Measurements from ENCODE around the gene HEMGN.
A peak's percentile ranks its signal among the peaks of the same experiment; 100 is the strongest.
"Not testable (repeated sequence)": the region's sequence is repeated elsewhere in the genome, so short reads cannot be mapped to it uniquely, and the experiment has no call there.

HEMGN gene

DNA sequence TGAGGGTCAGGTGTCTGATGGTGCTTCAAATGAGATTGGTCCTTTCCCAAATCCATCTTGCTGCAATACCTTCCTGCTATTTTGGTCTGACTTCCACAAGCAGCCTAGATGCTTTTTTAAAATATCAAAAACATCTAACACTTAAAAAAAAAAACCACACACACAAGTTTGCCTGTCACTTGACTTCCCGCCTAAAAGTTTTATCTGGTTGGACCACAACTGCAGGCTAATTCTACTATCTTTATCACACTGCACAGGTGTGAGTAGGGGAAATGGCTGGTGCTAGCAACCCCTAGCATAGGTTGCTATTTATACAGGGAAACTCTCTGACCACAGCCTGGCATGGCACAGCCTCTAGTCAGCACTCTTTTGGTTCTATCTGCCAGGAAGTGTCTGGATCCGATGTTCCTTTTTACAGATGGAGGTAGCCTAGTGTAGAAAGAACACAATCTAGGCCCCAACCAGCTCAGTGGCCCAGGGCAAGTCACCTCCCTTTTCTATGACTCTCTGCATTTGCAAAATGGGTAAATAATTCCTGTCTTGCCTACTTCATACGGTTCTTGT is at the start of gene HEMGN:
HEMGN (minus strand) TSS at position 92 of the 564 bp plus-strand sequence; CDS start at position 56, 36 bp downstream.
- no peak for DNase-seq

DNA sequence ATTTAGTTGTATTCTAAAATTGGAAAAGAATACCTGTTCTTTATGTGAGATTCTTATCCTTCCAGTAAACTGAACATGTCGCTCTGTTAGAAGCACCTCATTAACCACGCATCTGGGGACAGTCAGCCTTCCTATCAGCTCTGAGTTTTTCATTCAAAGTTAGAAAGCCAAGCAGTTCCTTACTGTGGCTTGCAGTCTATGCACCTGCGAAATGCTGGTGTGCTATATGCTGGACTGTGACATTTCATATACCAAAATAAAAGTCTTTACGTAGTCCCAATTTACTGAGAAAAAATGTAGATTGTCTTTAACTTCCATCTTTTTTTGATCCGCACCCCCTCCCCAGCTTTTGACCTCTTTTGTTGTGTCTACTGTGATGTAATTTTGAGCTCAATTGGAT is 49.5 kb upstream of the HEMGN start:
- no peak for DNase-seq

GRCh38 chr9:97985058-97985861 is 47.3 kb upstream of the HEMGN start:
- no peak for DNase-seq

- DNase-seq: peak; percentile 72
These were observed 46.5 kb upstream of the HEMGN start for GRCh38 chr9:97984188-97985057.

DNA sequence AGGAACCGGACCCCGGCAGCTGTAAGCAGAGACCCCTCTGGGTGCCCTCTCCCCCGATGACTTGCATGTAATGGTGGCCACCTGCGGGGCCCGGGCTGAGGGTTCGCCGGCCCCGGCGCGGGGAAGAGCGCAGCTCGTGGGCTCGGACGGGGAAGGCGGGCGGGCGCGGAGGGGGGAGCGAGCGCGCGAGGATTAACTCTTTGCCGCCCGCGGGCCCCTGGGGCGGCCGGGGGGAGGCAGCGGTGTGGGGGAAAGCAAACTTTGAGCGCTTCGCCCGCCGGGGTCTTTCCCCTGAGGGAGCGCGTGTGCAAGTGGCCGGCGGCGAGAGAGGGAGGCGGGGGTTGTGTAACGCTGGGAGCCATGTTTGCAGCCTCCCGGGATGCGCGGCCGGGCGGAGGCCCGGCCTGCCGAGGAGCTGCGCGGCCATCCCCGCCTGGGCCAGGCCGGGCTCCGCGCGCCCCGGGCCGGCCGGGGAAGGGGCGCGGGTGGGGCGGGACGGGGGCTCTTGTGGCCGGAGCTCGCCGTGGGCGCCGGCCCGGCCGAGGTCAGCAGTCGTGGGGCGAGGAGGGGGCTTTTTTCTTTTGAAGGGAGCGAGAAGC is 45.7 kb upstream of the HEMGN start:
- peak; percentile 18 for DNase-seq

DNA sequence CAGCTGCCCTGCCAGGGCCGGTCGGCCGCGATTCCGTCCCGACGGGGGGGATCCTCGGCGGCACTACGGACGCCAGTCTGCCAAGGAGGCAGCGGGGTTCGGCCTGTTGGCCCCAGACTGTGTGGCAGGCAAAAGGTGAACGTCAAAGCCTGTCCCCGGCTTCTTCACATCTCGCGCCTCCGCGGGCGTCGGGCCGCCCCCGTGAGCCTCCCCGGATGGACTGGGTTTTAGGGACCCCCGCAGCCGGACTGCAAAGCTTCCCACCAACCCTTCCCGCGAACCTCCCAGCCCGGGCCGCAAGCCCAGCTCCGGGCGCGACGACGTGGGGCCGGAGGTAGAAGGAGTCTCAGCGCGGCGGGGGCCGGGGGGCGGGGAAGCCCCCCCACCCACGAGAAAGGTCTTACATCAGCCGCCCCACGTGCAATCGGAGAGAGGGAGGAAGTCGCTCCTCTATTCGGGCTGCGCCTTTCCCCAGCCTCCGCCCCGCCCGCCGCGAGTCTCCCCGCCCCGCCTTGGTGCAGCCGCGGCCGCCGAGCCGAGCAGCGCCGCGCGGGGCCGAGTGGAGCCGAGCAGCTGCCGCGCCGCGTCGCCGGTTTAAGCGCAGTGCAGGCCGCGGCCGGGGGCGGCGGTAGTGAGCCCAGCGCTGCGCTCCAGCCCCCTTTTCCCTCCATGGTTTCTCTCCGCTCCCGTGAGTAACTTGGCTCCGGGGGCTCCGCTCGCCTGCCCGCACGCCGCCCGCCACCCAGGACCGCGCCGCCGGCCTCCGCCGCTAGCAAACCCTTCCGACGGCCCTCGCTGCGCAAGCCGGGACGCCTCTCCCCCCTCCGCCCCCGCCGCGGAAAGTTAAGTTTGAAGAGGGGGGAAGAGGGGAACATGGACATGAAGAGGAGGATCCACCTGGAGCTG is 45.0 kb upstream of the HEMGN start, which contains the start of gene ANP32B:
ANP32B (plus strand) TSS at position 659 of the 906 bp plus-strand sequence; CDS start at position 874, 215 bp downstream.
- DNase-seq: peak; percentile 84

DNA sequence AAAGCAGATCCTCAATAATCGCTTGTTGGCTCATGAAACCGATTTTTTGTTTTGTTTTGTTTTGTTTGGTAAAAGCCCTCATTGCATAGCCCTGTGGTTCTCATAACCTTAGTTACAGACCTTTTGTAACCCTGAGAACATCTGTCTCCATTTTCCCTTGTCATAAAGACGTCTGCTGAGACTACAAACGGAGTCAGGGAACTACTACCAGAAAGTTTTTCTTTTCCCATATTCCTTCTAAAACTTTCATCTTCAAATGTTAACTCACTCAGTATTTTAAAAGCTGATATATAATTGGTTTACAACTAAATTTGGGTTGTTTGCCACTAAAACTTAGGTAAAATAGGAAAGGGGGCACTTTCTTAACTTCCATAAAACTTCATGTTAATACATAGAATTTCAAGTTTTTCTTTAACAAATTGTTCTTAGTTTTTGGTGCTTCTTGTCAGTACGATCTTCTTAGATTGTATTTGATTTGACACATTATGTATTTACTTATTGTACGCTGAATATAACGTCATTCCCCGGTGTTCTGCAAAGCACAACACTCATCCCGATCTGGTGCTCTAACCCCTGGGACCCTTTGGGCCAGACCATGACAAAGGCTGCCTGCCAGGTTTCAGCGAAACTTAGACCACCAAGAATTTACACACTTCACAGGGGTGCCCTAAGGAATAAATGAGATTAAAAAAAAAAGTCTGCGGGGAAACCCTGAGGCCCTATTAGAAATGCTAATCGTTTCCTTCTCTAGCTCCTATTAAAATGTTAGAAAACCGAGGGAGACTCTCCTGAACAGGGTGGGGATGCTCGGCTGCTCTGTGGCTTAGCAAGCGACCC is 44.1 kb upstream of the HEMGN start:
- DNase-seq: no peak

DNA sequence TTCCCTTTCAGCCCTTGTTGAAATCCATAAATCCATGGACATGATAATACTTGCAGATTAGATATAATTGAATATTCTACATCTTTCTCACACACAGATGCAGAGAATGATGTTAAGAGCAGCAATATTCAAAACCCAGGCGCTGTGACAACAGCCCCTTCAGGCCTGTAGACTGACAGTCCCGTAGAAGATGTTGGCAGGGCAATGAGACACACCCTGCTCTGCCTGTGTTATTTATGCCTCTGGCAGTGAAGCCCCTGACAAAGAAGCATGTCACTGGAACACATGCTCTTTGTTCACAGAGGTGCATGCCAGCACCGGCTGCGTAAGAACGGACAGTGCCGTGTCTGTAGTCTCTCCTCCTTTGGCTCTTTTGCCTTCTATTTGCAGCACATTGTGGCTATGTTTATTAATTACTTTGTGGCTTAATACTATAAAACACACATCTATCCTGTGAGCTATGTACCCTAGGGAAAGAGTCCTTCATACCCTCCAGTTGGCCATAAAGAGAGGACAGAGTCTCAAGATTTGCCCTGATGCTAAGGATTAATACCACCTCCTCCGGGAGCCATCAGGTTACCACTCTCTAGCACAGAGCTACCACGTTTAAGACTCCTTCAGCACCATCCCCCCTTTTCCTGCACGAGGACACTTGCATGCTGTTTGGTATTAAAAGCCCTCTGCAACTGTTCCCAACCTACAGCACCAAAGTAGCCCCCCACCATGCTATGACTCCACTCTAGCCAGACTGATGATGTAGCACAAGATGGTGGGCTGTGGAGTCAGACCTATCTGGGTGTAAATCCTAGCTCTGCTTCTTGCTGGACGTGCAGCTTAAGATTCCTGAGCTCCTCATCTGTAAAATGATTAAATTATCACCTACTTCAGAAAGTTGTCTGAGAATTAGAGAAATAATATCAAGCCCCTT is 43.2 kb upstream of the HEMGN start:
- no peak for DNase-seq

DNA sequence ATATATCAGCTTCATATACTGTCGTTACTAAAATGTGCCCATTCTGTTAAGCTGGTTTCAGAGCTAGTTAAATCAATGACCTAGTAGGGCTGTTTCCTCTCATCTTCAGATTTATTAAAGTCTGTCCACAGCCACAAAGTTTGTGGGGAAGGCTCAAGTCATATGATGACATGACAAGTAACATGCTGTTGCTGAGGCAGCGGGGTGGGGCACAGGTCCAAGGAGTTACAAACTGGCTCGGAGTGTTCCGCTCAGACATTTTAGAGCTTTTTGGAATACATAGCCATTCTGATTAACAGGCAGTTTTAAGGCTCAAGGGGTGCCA is 42.5 kb upstream of the HEMGN start:
- DNase-seq: no peak

GRCh38 chr9:97979788-97980478 is 42.0 kb upstream of the HEMGN start:
- no peak for DNase-seq

DNA sequence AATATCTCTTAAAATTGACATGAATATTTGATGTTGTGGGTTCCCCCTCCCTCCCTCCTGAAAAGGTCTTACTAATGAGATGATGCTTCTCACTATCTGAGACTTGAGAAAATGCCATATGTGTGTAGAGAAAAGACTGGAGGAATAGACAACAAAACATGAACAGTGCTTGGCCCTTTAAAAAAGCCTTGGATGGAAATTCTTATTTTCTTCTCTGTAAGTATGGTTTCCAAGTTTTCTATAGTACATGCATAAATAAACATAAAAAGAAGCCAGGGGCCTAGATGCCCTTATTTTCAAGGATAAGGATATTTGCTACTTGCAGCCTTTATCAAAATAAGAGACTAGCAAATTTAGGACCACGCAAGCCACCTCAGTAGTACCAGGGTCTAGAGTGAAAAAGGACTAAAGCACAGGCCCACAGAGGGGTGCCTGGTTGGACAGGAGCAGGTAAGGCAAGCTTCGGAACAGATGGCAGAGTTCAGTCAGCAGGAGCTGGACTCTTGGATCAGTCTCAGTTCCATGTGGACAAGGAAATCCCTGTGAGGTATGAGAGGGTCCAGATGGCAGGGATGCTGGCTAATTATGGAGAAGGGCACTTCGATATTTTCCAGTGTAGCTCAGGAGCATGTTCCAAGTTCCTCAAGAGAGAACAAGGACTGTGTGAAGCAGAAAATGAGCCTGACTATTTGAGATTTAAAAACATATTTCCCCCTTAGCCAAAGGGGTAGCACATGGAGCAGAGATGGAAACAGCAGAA is 40.6 kb upstream of the HEMGN start:
- DNase-seq: no peak

GRCh38 chr9:97976633-97977032 is 38.7 kb upstream of the HEMGN start:
- DNase-seq: not testable (repeated sequence)

DNA sequence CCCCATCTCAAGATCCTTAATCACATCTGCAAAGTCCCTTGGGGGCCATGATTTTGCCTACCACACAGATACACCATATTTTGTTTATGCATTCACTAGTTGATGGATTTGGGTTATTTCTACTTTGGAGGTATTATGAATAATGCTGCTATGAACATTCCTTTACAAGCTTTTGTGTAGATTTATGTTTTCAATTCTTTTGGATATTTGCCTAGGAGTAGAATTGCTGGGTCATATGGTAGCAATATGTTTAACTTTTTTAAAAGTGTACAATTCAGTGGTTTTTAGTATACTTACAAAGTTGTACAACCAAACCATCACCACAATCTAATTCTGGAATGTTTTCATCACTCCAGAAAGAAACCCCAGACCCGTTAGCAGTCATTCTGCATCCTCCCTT is 37.4 kb upstream of the HEMGN start:
- DNase-seq: no peak

DNA sequence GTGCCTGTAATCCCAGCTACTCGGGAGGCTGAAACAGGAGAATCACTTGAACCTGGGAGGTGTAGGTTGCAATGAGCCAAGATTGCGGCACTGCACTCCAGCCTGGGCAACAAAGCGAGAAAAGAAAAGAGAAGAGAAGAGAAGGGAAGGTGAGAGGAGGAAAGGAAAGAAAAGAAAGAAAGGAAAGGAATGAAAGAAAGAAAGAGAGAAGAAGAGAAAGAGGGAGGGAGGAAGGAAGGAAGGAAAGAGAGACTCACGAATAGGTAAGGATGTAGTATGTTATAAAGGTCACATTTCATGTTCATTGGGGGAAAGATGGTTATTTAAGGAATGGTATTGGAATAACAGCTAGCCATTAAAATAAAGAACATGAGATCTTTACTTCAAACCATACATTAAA is 34.8 kb upstream of the HEMGN start:
- DNase-seq: no peak

- DNase-seq: no peak
These were observed 32.2 kb upstream of the HEMGN start for GRCh38 chr9:97970165-97970564.

DNA sequence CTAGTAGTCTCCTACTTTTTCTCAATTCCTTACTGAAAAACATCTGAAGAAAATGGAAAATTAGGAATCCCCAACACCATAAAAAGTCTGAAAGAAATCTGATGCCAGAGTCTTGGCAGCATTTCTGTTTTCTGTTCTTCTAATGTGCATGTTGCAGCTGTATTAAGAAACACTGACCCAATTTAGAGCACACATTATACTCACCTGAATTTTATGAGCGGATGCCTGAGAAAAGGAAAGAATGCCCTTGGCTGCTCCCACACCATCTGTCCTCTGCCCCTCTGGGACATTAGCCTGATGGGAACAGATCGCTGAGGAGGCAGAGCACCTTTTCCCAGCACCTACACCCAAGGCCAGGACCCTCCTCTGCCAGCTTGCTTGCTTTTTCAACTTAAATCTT is 31.0 kb upstream of the HEMGN start:
- no peak for DNase-seq

DNA sequence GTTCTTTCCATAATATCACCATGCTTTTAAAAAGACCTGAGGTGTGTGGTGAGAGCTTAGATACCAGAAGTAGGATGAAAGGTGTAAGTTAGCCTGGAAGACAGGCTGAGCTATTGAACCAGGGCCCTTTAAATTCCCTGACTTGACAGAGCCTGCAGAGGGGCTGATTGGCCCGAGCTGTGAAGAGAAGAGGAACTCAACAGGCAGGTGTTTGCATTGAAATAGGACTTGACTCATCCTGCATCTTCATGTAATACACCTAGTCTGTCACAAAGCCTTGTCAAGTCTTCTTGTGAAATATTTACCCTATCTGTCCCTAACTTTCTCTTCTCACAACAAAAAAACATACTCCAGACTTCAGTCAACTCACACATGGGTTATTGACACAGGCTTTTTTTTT is 28.5 kb upstream of the HEMGN start:
- DNase-seq: no peak

DNA sequence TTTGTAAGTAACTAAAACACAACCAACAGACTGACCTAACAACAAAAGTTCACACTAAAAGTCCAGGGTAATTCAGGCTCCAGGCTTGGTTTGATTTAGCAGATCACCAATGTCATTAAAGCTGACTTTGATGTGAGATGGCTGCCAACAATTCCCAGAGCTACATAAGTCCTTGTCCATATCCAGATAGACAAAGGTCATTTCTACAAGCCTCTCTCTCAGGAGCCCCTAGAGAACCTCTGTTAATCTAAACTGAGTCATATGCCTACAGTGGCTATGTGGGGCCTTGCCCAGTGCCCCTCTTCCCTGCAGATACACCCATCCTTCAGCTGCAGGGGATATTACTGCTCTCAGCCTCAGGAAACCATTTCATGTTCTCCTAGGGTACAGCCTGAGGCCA is 26.9 kb upstream of the HEMGN start:
- no peak for DNase-seq

DNA sequence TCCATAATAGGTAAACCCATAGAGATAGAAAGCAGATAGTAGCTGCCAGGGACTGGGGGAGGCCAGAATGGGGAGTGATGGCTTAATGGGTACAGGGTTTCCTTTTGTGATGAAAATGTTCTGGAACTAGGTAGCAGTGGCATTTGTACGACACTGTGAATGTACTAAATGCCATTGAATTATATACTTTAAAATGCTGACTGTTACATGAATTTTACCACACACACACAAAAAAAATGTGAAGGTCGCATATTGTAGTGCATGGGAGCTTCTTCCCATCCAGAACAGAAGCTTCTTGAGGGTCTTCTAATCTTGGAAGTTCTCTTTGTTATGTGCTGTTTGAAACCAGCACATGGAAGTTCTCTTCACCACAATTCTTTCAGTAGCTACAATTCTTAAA is 25.3 kb upstream of the HEMGN start:
- no peak for DNase-seq

Measured in NCI-H226 (cell line).